Measurements from ENCODE around the gene VPS41. TPM values are rescaled to one million over a fixed set of nuclear protein-coding genes. Genes with fewer than 3 reads are reported as not detected.
A peak's percentile ranks its signal among the peaks of the same experiment; 100 is the strongest.

The VPS41 gene
- total RNA-seq, 2 donors from 2014 or later: 61.1 to 64.9 TPM

DNA sequence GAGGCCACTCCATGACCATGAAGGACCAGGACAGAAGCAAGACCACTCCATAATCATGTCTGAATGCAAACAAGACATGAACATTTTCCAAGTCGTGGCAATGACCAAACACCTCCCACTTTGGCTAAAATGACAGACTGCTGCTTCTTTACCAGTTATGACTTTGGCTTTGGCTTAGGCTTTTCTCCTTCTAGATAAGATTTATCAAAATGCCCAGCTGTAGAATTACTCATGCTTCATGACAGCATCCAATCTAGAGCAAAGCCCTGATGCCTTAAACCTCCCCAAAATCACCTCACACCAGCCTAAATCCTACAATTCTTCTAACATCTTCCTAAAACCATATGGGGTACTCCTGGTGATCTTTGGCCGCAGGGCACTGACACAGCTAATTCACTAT is 102.1 kb downstream of the VPS41 start:
- no peaks in the 10 kb centered on the region for H3K4me1 Mint-ChIP-seq (ENCODE audit: low read depth)
- ATAC-seq (replicated peaks in 1 of 2) (no peak), DNase-seq (no peak)
- H3K4me3 Mint-ChIP-seq: no peak overlapping the region
- no peak overlapping the region for H3K27ac Mint-ChIP-seq
- no peaks in the 10 kb centered on the region for H3K36me3 Mint-ChIP-seq (ENCODE audit: insufficient read depth in 2 of 2)
- H3K27me3 Mint-ChIP-seq (ENCODE audit: low read depth): no peaks in the 10 kb centered on the region
- H3K9me3 Mint-ChIP-seq: no peaks in the 10 kb centered on the region

DNA sequence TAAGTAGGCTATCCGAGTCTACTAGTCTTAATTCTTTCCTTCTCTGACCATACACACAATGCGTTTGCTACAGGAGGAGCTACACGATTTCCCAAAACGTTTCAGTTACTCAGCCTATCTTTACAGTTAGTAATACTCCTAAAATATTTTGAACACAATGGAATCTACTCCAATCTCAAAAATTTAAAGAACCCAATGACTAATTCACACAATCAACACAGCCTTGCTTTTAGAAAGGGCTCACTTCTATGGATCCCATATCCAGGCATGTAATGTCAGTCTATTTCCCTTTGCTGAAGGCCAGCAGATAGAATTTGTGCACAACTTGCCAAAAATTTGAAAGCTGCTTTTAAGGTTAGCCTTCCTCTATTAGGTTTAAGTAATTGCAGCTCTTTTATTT is 107.2 kb downstream of the VPS41 start:
- Mint-ChIP-seq H3K4me3 (no peak overlapping the region), H3K27ac (no peak overlapping the region), H3K4me1 (ENCODE audit: low read depth) (no peaks in the 10 kb centered on the region), H3K9me3 (no peaks in the 10 kb centered on the region), H3K27me3 (ENCODE audit: low read depth) (no peaks in the 10 kb centered on the region), H3K36me3 (ENCODE audit: insufficient read depth in 2 of 2) (no peaks in the 10 kb centered on the region)
- ATAC-seq (replicated peaks in 1 of 2) (no peak), DNase-seq (no peak)

DNA sequence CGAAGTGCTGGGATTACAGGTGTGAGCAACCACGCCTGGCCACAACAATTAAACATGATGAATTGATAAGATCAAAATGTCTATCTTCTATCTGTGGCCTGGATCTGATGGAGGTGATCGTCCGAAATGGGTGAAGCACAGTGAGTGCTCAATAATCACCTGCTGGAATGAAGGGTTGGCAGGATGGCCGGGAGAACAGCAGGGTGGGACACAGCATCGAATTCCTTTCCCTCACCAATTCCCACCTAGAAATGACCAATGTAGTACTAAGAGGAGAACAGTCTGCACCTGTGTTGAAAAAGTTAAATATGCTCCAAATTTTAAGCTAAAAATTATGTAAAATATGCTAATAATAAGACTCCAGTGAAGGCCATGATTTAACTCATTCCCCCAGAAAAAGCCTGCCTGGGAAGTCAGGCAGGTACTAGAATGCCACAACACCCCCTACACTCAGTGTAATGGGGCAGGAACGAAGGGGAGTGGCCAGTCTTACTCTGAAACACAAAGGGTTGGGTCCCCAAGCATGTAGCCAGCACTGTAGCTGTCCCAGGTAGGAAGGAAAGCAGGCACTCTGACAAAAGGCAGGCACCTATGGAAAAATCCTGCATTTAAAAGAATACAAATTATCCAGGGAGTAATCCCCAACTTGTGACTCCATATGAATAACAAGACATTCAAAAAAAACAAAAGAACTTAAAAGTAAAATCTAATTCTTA is 110.3 kb downstream of the VPS41 start:
- H3K27me3 Mint-ChIP-seq (ENCODE audit: low read depth): no peaks in the 10 kb centered on the region
- ATAC-seq (replicated peaks in 1 of 2) (no peak), DNase-seq (no peak)

DNA sequence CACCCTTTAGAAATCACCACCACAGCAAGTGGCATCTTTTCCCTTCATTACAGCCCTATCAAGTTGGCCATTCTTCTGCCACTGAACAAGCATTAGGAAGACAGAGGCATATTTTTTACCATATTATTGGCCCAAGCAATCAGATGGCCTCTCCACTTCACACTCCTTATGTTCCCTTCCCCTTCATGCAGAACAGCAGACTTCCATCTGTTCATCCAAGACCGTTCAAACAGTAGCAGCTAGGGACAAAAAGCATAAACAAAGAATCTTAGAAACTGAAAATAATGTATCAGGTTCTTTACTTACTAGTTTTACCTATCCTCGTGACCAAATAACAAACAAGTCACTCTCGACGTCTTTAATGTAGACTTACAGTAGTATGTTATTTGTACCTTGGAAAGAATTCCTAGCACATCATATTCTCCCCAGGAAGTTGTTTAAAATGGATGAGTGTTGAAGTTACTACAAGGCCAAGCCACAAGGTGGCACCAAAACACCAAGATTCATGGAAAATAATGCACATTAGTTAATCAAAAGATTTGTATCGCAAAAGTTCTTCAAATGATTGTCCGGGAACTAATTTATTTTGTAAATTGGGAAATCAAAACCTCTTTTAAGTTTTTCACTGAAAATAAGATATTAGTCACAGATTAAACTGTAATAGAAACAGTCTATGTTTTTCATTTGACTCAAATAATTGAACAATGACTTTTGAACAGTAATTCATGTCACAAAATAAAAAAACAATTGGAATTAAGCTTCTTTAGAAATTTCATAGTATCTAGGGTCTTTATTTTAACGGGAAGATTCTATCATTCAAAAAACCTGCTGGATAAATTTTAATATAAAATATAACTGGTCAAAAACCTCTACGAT is 112.1 kb downstream of the VPS41 start:
- no peaks in the 10 kb centered on the region for H3K9me3 Mint-ChIP-seq
- H3K4me1 Mint-ChIP-seq (ENCODE audit: low read depth): no peaks in the 10 kb centered on the region
- DNase-seq (peak; percentile 27 to 44), ATAC-seq (replicated peaks in 1 of 2) (no peak)
- H3K4me3 Mint-ChIP-seq: no peak overlapping the region
- H3K36me3 Mint-ChIP-seq (ENCODE audit: insufficient read depth in 2 of 2): peaks cover 0 to 5% of the 10 kb centered on the region in 2 donors
- no peak overlapping the region for H3K27ac Mint-ChIP-seq
- no peaks in the 10 kb centered on the region for H3K27me3 Mint-ChIP-seq (ENCODE audit: low read depth)

More for the DNA sequence above, 110.3 kb downstream of the VPS41 start:
- H3K27ac Mint-ChIP-seq: no peak overlapping the region
- H3K4me3 Mint-ChIP-seq: no peak overlapping the region
- no peaks in the 10 kb centered on the region for H3K4me1 Mint-ChIP-seq (ENCODE audit: low read depth)
- H3K9me3 Mint-ChIP-seq: no peaks in the 10 kb centered on the region
- peaks cover 0 to 2% of the 10 kb centered on the region in 2 donors for H3K36me3 Mint-ChIP-seq (ENCODE audit: insufficient read depth in 2 of 2)

DNA sequence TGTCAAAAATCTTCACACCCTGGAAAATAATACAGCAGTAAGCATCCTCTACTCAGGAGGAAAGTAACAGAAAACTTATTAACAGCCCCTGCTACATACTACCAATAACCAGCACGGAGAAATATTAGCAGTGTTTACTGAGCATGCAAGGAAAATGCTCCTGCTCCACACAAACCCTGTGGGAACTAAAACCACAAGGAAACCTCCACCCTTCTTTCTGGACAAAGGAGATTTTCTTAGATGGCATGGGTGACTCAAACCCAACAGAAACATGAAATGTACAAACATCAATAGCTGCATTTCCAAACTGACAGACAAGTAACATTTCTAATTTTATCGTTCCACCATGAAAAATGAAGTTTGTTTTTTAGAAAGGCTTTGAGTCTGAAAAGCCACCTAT is 113.4 kb downstream of the VPS41 start:
- H3K4me1 Mint-ChIP-seq (ENCODE audit: low read depth): no peaks in the 10 kb centered on the region
- no peak overlapping the region for H3K27ac Mint-ChIP-seq
- ATAC-seq (replicated peaks in 1 of 2) (no peak), DNase-seq (no peak)
- H3K36me3 Mint-ChIP-seq (ENCODE audit: insufficient read depth in 2 of 2): peaks cover 1 to 5% of the 10 kb centered on the region in 2 donors
- H3K9me3 Mint-ChIP-seq: no peaks in the 10 kb centered on the region
- H3K4me3 Mint-ChIP-seq: no peak overlapping the region
- H3K27me3 Mint-ChIP-seq (ENCODE audit: low read depth): no peaks in the 10 kb centered on the region

DNA sequence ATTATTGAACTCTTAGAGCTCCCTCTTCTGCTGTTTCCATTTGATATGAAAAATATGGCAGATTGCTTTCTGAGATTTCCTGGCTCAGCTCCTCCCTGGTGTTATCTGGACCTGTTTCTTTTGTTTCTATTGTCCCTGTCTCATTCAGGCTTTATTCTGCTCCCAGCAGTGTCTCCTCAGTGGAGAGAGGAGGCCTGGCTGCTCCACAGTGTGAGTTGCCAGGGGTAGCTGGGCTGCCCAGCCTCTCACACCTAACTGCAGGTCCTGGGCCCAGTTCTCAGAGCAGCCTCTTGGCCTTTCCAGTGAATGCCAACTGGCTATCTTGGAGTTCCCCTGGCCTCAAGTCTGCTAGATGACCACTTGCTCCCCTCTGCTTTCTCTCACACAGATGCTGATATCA is 127.0 kb downstream of the VPS41 start:
- Mint-ChIP-seq H3K9me3 (no peaks in the 10 kb centered on the region), H3K4me1 (ENCODE audit: low read depth) (no peaks in the 10 kb centered on the region), H3K36me3 (ENCODE audit: insufficient read depth in 2 of 2) (no peaks in the 10 kb centered on the region), H3K4me3 (no peak overlapping the region), H3K27ac (peak overlapping the region; percentile 40), H3K27me3 (ENCODE audit: low read depth) (no peaks in the 10 kb centered on the region)
- DNase-seq: no peak
- no peak for ATAC-seq (replicated peaks in 1 of 2)

DNA sequence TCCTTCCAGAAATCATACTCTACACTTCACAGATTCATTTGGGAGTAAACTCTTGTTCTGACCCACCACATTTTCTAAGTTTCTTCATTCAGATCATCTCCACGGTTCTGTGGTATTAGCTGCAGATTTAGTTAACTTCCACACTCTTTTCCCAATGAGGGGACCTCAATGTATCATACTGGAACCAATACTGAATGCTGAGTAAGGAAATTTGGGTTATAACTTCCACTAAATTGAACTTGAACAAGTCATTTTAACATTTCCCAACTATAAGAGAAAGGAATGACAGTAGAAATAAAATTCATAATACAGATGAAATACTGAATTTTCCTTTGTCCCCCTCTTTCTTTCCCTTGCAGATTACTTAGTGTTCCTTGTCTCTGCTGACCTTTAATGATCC is 131.4 kb downstream of the VPS41 start:
- DNase-seq (no peak), ATAC-seq (replicated peaks in 1 of 2) (no peak)
- Mint-ChIP-seq H3K36me3 (ENCODE audit: insufficient read depth in 2 of 2) (peaks cover 0 to 2% of the 10 kb centered on the region in 2 donors), H3K27me3 (ENCODE audit: low read depth) (no peaks in the 10 kb centered on the region), H3K27ac (no peak overlapping the region), H3K4me1 (ENCODE audit: low read depth) (no peaks in the 10 kb centered on the region), H3K4me3 (no peak overlapping the region), H3K9me3 (no peaks in the 10 kb centered on the region)

DNA sequence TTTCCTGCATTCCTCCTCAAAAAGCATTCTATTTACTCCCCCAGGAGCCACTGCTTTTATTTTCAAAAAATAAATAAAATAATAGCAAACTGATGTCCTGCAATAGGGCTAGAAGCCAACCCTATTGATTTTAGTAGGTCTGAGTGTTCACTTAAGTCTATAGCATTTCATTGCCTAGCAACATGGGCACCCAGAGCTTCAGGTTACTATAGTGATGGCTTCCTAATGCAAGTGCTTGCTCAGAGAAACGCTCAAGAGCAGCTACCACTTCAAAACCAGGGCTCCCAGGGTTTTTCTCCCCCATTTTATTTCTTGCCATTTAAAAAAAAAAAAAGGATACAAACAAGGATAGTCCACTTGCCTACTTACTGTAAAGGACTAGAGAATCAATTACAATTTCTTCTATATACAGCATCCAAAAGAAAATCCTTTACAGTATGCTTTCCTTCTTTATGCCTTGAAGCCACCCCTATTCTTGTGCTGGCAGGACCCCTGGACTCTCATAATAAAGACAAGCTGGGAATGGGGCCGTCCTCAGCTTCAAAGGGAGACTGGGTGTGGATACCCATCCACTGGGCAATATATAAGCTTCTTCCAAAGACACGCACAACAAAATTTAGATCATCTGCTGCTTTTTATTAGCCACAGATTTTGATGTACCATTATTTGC is 133.3 kb downstream of the VPS41 start:
- no peak for DNase-seq
- no peak for ATAC-seq (replicated peaks in 1 of 2)
- no peaks in the 10 kb centered on the region for H3K4me1 Mint-ChIP-seq (ENCODE audit: low read depth)
- no peak overlapping the region for H3K27ac Mint-ChIP-seq
- H3K36me3 Mint-ChIP-seq (ENCODE audit: insufficient read depth in 2 of 2): peaks cover 0 to 6% of the 10 kb centered on the region in 2 donors
- no peaks in the 10 kb centered on the region for H3K27me3 Mint-ChIP-seq (ENCODE audit: low read depth)
- H3K9me3 Mint-ChIP-seq: no peaks in the 10 kb centered on the region
- no peak overlapping the region for H3K4me3 Mint-ChIP-seq

DNA sequence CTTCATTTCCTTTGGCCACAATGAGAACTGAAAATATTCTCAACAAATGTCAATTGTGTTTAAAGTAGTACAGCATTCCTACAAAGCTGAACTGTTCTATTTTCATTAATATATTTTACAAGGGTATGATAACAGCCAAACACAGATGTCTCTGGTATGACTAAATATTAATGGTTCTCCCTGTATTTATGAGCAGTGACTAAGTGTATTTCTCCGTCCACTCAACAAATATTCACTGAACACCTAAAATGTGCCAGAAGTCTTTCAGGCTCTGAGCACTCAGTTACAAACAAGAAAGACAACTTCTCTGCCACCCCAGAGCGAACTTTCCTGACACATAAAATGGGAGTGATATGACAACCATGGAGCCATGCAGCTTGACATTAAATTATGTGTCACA is 135.6 kb downstream of the VPS41 start:
- Mint-ChIP-seq H3K27me3 (ENCODE audit: low read depth) (no peaks in the 10 kb centered on the region), H3K36me3 (ENCODE audit: insufficient read depth in 2 of 2) (peaks cover 4 to 13% of the 10 kb centered on the region in 2 donors), H3K4me1 (ENCODE audit: low read depth) (no peaks in the 10 kb centered on the region), H3K27ac (no peak overlapping the region), H3K9me3 (no peaks in the 10 kb centered on the region), H3K4me3 (no peak overlapping the region)
- DNase-seq: no peak
- ATAC-seq (replicated peaks in 1 of 2): no peak

DNA sequence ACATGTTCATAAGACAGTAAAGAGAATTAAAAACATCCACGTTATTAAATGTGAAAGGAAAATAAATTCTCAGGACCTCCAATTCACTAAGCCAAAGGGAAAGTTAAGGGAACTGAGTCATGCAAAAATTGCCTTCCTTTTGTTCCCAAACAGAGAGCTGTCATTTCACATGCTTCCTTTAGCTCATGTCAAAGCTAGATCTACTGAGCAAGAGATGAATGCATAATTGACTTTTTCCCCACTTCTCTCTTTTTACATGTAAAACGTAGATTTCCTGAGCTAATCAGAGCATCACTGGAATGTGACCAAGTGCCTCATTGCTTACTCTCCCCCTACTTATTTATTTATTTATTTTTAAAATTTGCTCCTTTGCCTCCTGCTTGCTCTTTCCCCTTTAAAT is 148.8 kb downstream of the VPS41 start:
- no peak for DNase-seq
- ATAC-seq (replicated peaks in 1 of 2): no peak
- Mint-ChIP-seq H3K4me3 (no peak overlapping the region), H3K36me3 (ENCODE audit: insufficient read depth in 2 of 2) (peaks cover 0 to 12% of the 10 kb centered on the region in 2 donors), H3K27me3 (ENCODE audit: low read depth) (no peaks in the 10 kb centered on the region), H3K4me1 (ENCODE audit: low read depth) (no peaks in the 10 kb centered on the region), H3K9me3 (no peaks in the 10 kb centered on the region), H3K27ac (peak overlapping the region; percentile 42)

DNA sequence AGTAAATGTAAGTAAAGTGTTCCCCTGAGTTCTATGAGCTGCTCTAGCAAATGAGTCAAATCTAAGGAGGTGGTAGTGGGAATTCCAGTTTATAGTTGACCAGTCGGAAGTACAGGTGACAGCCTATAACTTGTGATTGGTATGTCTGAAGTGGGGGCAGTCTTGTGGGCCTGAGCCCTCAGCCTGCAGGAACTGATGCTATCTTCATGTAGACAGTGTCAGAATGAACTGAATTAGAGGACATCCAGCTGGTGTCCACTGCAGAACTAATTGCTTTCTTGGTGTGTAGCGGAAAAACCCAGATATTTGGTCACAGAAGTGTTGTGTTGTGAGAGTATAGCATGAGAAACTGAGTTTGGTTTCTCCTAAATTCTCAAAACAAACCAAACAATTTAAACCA is 150.0 kb downstream of the VPS41 start:
- no peaks in the 10 kb centered on the region for H3K4me1 Mint-ChIP-seq (ENCODE audit: low read depth)
- H3K4me3 Mint-ChIP-seq: no peak overlapping the region
- no peaks in the 10 kb centered on the region for H3K9me3 Mint-ChIP-seq
- no peaks in the 10 kb centered on the region for H3K27me3 Mint-ChIP-seq (ENCODE audit: low read depth)
- ATAC-seq (replicated peaks in 1 of 2) (no peak), DNase-seq (no peak)
- peaks cover 0 to 11% of the 10 kb centered on the region in 2 donors for H3K36me3 Mint-ChIP-seq (ENCODE audit: insufficient read depth in 2 of 2)
- no peak overlapping the region for H3K27ac Mint-ChIP-seq

DNA sequence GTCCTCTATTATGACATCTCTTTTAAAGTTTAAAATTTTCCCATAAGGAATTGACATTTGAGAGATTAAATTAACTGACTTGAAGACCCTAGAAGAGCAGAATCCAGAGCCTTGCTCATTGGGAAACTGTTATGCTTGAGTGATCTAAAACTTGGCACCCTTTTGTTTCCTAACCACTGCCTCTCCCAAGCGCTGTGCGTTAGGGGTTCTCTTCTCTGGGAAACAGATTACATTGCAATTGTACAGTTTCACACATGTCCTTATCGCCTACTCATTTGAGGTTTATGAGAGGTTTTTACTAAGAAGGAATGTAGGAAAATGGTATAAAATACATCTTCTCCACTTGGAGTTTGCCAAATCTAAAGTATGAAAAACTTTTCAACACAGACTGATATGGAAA is 151.1 kb downstream of the VPS41 start:
- DNase-seq (no peak), ATAC-seq (replicated peaks in 1 of 2) (no peak)
- H3K36me3 Mint-ChIP-seq (ENCODE audit: insufficient read depth in 2 of 2): peaks cover 0 to 3% of the 10 kb centered on the region in 2 donors
- H3K27ac Mint-ChIP-seq: no peak overlapping the region
- H3K9me3 Mint-ChIP-seq: no peaks in the 10 kb centered on the region
- no peak overlapping the region for H3K4me3 Mint-ChIP-seq
- no peaks in the 10 kb centered on the region for H3K27me3 Mint-ChIP-seq (ENCODE audit: low read depth)
- no peaks in the 10 kb centered on the region for H3K4me1 Mint-ChIP-seq (ENCODE audit: low read depth)

DNA sequence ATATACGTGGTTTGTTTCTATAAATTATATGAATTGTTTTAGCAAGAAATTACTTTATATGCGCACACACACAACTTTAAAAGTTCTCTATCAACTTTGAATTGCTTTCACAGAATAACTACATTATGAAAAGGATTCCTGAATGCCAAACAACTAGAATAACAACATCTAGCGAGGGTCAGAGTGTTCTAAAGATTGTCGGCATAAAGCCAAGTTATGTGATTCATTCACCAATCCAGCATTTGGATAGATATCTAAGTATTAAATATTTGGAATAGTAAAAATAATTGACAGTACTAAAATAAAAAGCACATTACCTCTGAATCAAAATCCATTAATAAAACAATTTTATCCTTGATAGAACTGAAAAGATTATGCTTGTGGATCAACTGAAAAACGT is 152.5 kb downstream of the VPS41 start:
- H3K4me3 Mint-ChIP-seq: no peak overlapping the region
- no peaks in the 10 kb centered on the region for H3K27me3 Mint-ChIP-seq (ENCODE audit: low read depth)
- peaks cover 4 to 7% of the 10 kb centered on the region in 2 donors for H3K36me3 Mint-ChIP-seq (ENCODE audit: insufficient read depth in 2 of 2)
- H3K4me1 Mint-ChIP-seq (ENCODE audit: low read depth): no peaks in the 10 kb centered on the region
- H3K27ac Mint-ChIP-seq: no peak overlapping the region
- ATAC-seq (replicated peaks in 1 of 2): no peak
- DNase-seq: no peak
- no peaks in the 10 kb centered on the region for H3K9me3 Mint-ChIP-seq
